ENCODE data around the gene SIPA1L3. TPM values are rescaled to one million over a fixed set of nuclear protein-coding genes. Genes with fewer than 3 reads are reported as not detected.
A peak's percentile ranks its signal among the peaks of the same experiment; 100 is the strongest.

The SIPA1L3 gene
- total RNA-seq, 2 donors from 2014 or later = 13.2 to 13.9 TPM

GRCh38 chr19:38005224-38005614 is 98.2 kb downstream of the SIPA1L3 start:
- intact Hi-C loops (cut with DNase I) = no loop called here
- DNase-seq (ENCODE audit: low spot score) = no peak

DNA sequence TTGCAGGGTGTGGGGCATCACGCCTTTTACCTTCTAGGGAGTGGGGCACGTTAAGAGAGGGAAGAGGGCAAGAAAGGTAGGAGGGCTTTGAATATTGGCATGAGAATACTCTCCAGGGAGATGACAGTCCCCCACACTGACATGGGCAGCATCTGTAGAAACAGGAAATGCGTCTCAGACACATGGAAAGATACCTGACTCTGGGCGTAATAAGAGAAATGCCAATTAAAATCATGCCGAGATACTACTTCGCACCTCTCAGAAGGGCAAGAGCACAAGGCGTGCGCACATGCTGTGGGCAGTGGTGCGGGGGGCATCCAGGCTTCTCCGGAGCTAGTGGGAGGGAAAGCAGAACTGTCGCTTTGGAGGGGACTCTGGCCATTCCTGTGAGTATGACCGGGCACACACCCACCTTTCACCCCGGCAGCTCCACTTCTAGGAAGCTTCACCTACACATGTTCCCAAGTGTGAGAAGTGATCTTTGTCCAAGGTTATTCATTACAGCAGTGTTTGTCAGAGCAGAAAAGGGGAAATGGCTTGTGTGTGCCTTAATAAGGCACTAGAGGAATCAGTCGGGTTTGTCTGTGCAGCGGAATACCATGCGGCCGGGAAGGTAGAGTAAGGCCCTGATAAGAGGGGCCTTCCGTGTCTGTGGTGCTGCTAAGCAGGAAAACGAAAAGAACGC is 99.5 kb downstream of the SIPA1L3 start:
- no peak for DNase-seq (ENCODE audit: low spot score)
- intact Hi-C loops (cut with DNase I) = no loop called here

DNA sequence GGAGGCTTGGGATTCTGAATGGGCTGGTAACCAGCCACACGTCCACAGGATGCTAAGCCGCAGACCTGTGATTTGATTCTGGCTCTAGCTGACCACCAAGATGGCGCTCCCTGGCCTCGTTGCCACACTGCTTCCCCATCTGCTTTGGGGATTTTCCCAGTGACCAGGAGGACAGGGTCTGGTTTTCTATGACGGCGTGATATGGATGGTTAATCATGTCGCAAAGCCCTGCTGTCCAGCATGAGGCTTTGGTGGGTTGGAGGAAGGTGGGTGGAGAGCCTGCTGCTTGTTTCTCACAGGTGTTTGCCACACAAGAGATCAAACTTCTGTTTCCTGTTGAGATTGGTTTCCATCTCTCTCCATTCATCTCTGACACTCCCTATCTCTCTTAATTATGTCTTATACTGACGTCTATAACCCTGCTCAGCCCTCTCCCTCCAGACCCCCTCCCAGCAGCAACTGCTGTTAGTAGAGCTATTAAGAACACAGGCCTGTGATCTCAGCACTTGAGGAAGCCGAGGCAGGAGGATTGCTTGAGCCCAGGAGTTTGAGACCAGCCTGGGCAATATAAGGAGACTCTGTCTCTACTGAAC is 102.7 kb downstream of the SIPA1L3 start:
- intact Hi-C loops (cut with DNase I) = no loop called here
- no peak for DNase-seq (ENCODE audit: low spot score)

DNA sequence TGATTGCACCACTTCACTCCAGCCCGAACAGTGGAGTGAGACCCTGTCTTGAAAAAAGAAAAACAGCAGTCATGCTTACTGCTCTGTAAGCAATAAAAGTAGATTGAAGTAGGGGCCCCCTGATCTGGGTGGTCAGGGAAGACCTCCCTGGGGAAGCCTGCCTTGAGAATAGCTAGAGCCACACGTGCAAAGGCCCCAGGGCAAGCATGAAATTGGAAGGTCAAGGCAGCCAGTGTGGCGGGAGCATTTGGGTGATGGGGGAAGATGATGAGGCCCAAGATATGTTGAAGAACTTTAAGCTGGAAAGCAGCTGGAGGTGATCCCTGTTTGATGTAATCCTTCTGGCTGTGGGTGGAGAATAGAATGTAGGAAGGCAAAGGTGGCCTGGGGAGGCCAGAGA is 104.4 kb downstream of the SIPA1L3 start:
- intact Hi-C loops (cut with DNase I) = no loop called here
- no peak for DNase-seq (ENCODE audit: low spot score)

- intact Hi-C loops (cut with DNase I) = no loop called here
- DNase-seq (ENCODE audit: low spot score) = no peak
These were observed 105.3 kb downstream of the SIPA1L3 start for GRCh38 chr19:38012290-38012689.

- intact Hi-C loops (cut with DNase I) = no loop called here
These were observed 105.9 kb downstream of the SIPA1L3 start for GRCh38 chr19:38012944-38013343.

DNA sequence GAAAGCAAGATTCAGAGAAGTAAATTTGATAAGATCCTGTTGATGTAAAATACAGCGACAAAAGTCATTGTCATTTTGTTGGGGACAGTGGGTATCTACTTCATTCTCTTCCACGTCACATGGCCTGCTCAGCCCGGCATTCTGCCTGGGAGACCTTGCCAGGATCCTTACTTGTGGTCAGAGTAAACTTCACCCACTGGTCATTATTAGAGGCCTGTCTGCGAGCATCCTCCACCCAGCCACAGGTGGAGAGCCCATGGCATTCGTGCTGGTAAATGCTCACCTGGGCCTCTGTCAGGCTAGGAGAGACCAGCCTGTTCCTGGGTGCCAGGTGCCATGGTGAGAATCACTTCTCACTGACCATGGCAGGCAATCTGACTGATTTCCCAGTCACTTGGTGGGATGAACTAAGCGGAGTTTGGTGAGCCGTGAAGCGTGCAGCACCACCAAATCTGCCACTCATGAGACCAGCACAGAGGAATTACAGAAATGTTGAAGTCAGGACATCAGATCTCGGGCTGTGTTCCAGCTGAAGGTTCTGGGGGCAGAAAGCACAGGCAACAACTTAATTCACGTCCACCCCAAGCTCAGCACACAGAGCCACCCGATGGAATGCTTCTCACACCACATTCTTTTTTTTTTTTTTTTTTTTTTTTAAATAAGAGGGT is 107.0 kb downstream of the SIPA1L3 start:
- DNase-seq (ENCODE audit: low spot score) = no peak
- intact Hi-C loops (cut with DNase I) = no loop called here

More at GRCh38 chr19:38012944-38013343, 105.9 kb downstream of the SIPA1L3 start:
- no peak for DNase-seq (ENCODE audit: low spot score)

- no peak for DNase-seq (ENCODE audit: low spot score)
- intact Hi-C loops (cut with DNase I) = no loop called here
These were observed 108.2 kb downstream of the SIPA1L3 start for GRCh38 chr19:38015216-38015615.

DNA sequence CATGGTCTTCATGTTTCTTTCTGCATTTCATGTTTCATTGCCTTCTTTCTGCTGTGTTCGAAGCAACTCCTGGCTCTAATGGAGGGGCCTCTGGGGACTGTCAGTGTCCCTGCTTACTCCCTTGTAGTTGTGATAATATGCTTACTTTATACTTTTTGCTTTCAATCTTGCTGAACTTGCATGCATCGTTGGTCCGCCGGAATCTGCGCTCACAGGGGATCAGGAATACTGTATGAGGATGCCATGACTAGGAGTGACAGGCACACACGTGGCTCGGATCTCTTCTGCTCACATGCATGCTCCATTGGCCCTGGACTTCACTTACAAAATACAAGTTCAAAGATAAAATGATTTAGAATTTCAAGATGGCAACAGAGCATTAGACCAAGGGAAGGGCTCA is 108.8 kb downstream of the SIPA1L3 start:
- intact Hi-C loops (cut with DNase I) = no loop called here
- DNase-seq (ENCODE audit: low spot score) = no peak

DNA sequence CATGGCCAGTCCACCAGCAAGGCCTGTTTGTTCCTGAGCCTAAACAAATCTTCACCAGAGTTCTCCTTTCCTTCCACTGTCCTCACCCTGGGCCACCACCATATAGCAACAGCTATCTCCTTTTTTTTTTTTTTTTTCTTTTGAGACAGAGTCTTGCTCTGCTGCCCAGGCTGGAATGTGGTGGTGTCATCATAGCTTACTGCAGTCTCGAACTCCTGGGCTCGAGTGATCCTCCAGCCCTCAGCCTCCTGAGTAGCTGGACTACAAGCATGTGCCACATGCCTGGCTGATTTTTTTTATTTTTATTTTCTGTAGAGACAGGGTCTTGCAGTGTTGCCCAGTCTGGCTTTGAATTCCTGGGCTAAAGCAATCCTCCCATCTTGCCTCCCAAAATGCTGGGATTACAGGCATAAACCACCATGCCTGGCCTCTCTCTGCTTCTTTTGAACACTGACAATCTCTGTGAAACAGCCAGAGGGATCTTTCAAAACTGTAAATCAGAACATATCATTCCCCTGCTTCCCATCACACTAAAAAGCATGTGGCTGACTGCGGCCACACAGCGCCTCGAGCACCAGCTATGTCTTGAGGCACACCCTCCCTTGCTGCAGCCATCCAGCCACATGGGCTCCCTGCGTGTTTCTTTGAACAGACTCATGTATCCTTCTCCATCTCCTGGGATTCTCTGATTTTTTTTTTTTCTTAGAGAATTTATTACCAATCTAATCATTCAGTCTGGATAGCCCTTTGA is 110.6 kb downstream of the SIPA1L3 start:
- intact Hi-C loops (cut with DNase I) = no loop called here
- no peak for DNase-seq (ENCODE audit: low spot score)

DNA sequence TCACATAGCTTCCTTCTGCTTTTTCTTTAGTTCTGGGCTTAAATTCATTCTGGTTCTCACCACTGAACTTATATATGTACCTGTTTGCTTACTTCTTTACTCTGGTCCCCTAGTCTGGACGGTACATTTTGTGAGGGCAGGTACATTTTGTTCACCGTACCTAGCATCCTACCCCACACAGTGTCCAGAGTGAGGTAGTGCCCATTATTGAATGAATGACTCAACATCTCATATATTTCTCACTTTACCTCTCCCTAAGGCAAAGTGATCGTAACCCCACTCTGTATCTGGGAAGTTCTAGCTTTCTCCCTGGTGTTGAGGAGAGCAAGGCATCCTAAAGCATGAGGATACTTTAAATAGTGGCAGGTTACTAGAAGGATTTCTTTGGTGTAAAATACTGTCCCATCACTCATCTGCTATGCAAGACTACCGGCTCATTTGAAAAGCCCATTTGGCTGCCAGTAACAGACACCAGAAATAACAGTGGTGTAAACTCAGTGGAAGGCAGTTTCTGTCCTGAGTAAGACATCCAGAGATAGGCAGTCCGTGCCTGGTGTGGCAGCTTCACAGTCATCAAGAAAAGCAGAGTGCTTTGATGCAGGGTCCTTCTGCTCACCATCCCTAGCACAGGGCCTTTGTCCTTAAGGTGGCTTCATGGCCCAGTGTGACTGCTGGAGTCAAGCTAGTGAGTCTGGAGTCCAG is 111.8 kb downstream of the SIPA1L3 start:
- DNase-seq (ENCODE audit: low spot score) = no peak
- intact Hi-C loops (cut with DNase I) = no loop called here

GRCh38 chr19:38019396-38019724 is 112.4 kb downstream of the SIPA1L3 start:
- DNase-seq (ENCODE audit: low spot score) = peak; percentile 52
- intact Hi-C loops (cut with DNase I) = no loop called here

DNA sequence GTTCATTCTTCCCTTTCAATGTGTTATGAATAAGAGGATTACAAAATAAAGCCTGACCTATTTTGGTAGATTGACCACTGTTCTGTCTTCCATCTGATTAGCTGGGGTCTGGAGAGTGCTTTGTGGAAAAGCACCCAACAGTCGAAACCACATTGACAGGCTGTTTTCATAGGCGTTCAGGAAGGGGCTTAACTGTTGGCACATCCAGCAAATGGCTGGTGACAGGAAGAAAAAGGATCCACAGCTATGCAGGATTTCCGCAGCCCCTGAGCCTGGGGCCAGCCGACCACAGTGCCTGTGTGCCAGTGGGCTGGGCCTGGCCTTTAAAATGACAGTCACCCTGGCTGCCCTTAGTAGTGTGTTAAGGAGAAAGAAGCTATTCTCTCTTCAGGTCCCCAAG is 113.3 kb downstream of the SIPA1L3 start:
- no peak for DNase-seq (ENCODE audit: low spot score)
- intact Hi-C loops (cut with DNase I) = no loop called here

- intact Hi-C loops (cut with DNase I) = no loop called here
- DNase-seq (ENCODE audit: low spot score) = peak; percentile 25
These were observed 114.3 kb downstream of the SIPA1L3 start for GRCh38 chr19:38021352-38021751.

- intact Hi-C loops (cut with DNase I) = no loop called here
- DNase-seq (ENCODE audit: low spot score) = no peak
These were observed 116.0 kb downstream of the SIPA1L3 start for GRCh38 chr19:38022791-38023670.

- peak; percentile 46 for DNase-seq (ENCODE audit: low spot score)
These were observed 116.9 kb downstream of the SIPA1L3 start for GRCh38 chr19:38023671-38024541.

DNA sequence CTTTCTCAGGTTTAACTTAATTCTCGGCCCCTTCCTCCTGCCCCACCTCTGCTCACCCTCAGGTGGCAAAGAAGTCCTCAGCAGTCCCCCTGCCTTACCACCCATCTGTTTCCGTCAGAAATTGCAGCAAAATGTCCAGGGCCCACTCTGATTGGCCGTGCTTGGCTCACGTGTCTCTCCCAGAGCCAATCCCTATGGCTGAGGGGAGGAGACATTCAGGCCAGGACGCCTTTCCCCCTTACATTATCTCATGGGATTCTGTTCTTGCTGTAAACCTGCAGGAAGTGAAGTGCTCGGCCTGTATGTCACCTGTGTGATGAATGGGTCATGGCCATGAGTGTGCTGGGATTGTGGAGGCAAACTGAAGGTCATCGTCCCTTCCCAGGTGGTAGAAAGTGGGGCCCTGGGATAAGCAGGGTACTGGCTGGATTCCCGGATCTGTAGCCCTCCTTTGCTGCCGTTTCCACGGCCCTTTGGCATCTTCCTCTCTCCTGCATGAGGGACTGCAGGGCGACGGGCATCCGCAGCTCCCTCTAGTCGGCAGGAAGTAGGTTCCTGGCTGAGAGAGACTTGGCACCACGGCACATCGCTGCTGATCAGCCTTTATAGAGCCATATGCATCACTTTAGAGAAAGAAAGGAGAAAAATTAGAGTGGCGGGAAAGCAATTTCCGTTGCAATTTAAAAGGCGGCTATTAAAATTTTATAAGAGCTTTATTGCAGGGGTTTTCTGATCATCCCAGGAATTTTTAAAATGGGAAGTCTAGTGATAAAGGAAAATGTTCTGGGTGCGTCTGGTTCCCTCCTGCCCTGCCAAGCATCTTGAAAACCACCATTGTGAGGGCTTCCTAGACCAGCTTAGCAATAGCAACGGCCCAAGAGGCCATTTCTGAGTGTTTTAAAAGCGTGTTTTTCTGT is 118.2 kb downstream of the SIPA1L3 start:
- DNase-seq (ENCODE audit: low spot score) = peak; percentile 44
- intact Hi-C loops (cut with DNase I) = no loop called here

More at GRCh38 chr19:38023671-38024541, 116.9 kb downstream of the SIPA1L3 start:
- intact Hi-C loops (cut with DNase I) = no loop called here
